HCT116 (cell line): ENCODE results near the gene CAMK2D.

Experiments
- CEBPB ChIP-seq: IDR thresholded peaks from 2 replicates; pipeline ENCODE4 v1.6.1; 2012; ENCODE audit warnings: low read depth
- EZH2 ChIP-seq: fragments of 200-600 bp; sonication (generic); IDR thresholded peaks from 2 replicates; pipeline ENCODE4 v1.6.1; 2017; ENCODE audit warnings: antibody characterized with exemption, mixed run types
- EZH2phosphoT487 ChIP-seq: fragments of 200-600 bp; IDR thresholded peaks from 2 replicates; pipeline ENCODE4 v1.6.1; 2018; ENCODE audit warnings: antibody characterized with exemption, borderline replicate concordance
- FOSL1 ChIP-seq: IDR thresholded peaks from 2 replicates; pipeline ENCODE4 v1.6.1; 2012; ENCODE audit warnings: low read depth
- JUND ChIP-seq: IDR thresholded peaks from 2 replicates; pipeline ENCODE4 v1.6.1; 2012
- POLR2A ChIP-seq: IDR thresholded peaks from 2 replicates; pipeline ENCODE4 v1.7.0; 2011; ENCODE audit warnings: borderline replicate concordance; ENCODE audit not compliant: insufficient read depth, insufficient read length; ENCODE audit errors: extremely low read depth
- TCF7L2 ChIP-seq: IDR thresholded peaks from 2 replicates; pipeline ENCODE4 v1.7.0; 2011; ENCODE audit warnings: borderline replicate concordance, inconsistent platforms; ENCODE audit not compliant: insufficient read depth, insufficient read length; ENCODE audit errors: extremely low read depth
- YY1 ChIP-seq: IDR thresholded peaks from 2 replicates; pipeline ENCODE4 v1.6.1; 2011; ENCODE audit warnings: low read length, low read depth, moderate library complexity, mild to moderate bottlenecking; ENCODE audit not compliant: insufficient replicate concordance; ENCODE audit errors: extremely low read depth
- TF ChIP-seq, protein P1 (sequence below): IDR thresholded peaks from 2 replicates; pipeline ENCODE4 v1.6.1; 2012
- TF ChIP-seq, protein P2 (sequence below), 3 experiments: fragments of 200-600 bp in 1 of 3; sonication (generic) in 1 of 3; IDR thresholded peaks in 2 of 3; conservative IDR thresholded peaks in 1 of 3; 2 replicates each; pipeline ENCODE4 v1.5.1; 2012 to 2017; ENCODE audit warnings: low read depth in 2 of 3, low read length in 2 of 3, antibody characterized with exemption in 1 of 3, borderline replicate concordance in 1 of 3, control low read depth in 1 of 3, mild to moderate bottlenecking in 1 of 3, mixed read lengths in 1 of 3, mixed run types in 1 of 3, moderate library complexity in 1 of 3; ENCODE audit not compliant: insufficient read depth in 1 of 3
- TF ChIP-seq, protein P3 (sequence below): IDR thresholded peaks from 2 replicates; pipeline ENCODE4 v1.6.1; 2011; ENCODE audit warnings: mild to moderate bottlenecking, low read length, moderate library complexity; ENCODE audit not compliant: insufficient replicate concordance; ENCODE audit errors: extremely low read depth
- TF ChIP-seq, protein P4 (sequence below): IDR thresholded peaks from 2 replicates; pipeline ENCODE4 v1.6.1; 2012; ENCODE audit warnings: low read depth

DNA sequence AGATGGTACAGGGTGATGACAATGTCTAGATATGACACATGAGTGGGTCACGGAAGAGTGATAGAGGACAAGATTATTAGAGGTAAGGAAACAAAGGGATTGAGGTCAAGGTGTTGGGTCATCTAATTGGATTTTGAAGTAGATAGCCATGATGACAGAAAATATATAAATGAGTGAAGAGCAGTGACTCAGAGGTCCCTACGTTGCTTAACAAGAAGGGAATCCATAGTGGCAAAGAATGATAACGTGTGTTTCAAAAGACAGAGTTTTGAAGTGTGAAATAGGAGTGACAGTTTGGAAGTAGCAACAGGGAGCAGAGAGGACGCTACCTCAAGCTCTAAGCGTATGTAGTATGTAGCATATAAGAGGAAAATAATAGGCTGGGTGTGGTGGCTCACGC, 22.2 kb upstream of the CAMK2D start:
- TF ChIP-seq, protein P1, sequence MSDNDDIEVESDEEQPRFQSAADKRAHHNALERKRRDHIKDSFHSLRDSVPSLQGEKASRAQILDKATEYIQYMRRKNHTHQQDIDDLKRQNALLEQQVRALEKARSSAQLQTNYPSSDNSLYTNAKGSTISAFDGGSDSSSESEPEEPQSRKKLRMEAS, result no peak
- TF ChIP-seq EZH2phosphoT487 (no peak), YY1 (no peak), TCF7L2 (no peak), POLR2A (no peak), CEBPB (no peak), JUND (no peak), EZH2 (no peak), FOSL1 (no peak)
- TF ChIP-seq, protein P2, sequence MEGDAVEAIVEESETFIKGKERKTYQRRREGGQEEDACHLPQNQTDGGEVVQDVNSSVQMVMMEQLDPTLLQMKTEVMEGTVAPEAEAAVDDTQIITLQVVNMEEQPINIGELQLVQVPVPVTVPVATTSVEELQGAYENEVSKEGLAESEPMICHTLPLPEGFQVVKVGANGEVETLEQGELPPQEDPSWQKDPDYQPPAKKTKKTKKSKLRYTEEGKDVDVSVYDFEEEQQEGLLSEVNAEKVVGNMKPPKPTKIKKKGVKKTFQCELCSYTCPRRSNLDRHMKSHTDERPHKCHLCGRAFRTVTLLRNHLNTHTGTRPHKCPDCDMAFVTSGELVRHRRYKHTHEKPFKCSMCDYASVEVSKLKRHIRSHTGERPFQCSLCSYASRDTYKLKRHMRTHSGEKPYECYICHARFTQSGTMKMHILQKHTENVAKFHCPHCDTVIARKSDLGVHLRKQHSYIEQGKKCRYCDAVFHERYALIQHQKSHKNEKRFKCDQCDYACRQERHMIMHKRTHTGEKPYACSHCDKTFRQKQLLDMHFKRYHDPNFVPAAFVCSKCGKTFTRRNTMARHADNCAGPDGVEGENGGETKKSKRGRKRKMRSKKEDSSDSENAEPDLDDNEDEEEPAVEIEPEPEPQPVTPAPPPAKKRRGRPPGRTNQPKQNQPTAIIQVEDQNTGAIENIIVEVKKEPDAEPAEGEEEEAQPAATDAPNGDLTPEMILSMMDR (IDR thresholded peaks at IDR 0.05 in 2 of 3, conservative IDR thresholded peaks at IDR 0.05 in 1 of 3; ENCODE audit: borderline replicate concordance in 1 of 3, insufficient read depth in 1 of 3, low read depth in 2 of 3, low read length in 2 of 3), result no peak
- TF ChIP-seq, protein P3, sequence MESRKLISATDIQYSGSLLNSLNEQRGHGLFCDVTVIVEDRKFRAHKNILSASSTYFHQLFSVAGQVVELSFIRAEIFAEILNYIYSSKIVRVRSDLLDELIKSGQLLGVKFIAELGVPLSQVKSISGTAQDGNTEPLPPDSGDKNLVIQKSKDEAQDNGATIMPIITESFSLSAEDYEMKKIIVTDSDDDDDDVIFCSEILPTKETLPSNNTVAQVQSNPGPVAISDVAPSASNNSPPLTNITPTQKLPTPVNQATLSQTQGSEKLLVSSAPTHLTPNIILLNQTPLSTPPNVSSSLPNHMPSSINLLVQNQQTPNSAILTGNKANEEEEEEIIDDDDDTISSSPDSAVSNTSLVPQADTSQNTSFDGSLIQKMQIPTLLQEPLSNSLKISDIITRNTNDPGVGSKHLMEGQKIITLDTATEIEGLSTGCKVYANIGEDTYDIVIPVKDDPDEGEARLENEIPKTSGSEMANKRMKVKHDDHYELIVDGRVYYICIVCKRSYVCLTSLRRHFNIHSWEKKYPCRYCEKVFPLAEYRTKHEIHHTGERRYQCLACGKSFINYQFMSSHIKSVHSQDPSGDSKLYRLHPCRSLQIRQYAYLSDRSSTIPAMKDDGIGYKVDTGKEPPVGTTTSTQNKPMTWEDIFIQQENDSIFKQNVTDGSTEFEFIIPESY, result no peak
- TF ChIP-seq, protein P4, sequence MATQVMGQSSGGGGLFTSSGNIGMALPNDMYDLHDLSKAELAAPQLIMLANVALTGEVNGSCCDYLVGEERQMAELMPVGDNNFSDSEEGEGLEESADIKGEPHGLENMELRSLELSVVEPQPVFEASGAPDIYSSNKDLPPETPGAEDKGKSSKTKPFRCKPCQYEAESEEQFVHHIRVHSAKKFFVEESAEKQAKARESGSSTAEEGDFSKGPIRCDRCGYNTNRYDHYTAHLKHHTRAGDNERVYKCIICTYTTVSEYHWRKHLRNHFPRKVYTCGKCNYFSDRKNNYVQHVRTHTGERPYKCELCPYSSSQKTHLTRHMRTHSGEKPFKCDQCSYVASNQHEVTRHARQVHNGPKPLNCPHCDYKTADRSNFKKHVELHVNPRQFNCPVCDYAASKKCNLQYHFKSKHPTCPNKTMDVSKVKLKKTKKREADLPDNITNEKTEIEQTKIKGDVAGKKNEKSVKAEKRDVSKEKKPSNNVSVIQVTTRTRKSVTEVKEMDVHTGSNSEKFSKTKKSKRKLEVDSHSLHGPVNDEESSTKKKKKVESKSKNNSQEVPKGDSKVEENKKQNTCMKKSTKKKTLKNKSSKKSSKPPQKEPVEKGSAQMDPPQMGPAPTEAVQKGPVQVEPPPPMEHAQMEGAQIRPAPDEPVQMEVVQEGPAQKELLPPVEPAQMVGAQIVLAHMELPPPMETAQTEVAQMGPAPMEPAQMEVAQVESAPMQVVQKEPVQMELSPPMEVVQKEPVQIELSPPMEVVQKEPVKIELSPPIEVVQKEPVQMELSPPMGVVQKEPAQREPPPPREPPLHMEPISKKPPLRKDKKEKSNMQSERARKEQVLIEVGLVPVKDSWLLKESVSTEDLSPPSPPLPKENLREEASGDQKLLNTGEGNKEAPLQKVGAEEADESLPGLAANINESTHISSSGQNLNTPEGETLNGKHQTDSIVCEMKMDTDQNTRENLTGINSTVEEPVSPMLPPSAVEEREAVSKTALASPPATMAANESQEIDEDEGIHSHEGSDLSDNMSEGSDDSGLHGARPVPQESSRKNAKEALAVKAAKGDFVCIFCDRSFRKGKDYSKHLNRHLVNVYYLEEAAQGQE, result no peak
